ENCODE data around the gene AGBL2.
"Not testable (repeated sequence)": the region's sequence is repeated elsewhere in the genome, so short reads cannot be mapped to it uniquely, and the experiment has no call there.

AGBL2 gene

DNA sequence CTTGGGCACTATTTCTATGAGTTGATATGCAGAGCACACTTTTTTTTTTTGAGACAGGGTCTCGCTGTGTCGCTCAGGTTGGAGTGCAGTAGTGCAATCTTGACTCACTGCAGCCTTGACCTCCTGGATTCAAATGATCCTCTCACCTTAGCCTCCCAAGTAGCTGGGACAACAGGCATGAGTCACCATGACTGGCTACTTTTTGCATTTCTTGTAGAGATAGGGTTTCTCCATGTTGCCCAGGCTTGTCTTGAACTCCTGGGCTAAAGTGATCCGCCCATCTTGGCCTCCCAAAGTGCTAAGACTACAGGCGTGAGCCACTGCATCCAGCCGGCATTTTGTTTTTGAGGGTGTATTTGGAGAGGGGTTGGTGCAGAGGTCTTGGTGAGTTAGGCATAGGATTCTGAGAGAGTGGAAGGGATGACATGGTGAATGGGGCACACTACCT lies 42.9 kb downstream of the AGBL2 start:
- TF ChIP-seq, protein P1, sequence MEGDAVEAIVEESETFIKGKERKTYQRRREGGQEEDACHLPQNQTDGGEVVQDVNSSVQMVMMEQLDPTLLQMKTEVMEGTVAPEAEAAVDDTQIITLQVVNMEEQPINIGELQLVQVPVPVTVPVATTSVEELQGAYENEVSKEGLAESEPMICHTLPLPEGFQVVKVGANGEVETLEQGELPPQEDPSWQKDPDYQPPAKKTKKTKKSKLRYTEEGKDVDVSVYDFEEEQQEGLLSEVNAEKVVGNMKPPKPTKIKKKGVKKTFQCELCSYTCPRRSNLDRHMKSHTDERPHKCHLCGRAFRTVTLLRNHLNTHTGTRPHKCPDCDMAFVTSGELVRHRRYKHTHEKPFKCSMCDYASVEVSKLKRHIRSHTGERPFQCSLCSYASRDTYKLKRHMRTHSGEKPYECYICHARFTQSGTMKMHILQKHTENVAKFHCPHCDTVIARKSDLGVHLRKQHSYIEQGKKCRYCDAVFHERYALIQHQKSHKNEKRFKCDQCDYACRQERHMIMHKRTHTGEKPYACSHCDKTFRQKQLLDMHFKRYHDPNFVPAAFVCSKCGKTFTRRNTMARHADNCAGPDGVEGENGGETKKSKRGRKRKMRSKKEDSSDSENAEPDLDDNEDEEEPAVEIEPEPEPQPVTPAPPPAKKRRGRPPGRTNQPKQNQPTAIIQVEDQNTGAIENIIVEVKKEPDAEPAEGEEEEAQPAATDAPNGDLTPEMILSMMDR (IDR thresholded peaks at IDR 0.05; ENCODE audit: control extremely low read depth, extremely low read depth, low read depth, missing control alignments): no peak
- ChIA-PET POLR2A (no interaction called here), CTCF (interaction anchor here (1.6 kb wide), 1 partner anchor 8 kb away, joined by 4 read pairs; no protein-coding TSS in a partner anchor)
- DNase-seq (ENCODE audit: extremely low spot score): no peak

DNA sequence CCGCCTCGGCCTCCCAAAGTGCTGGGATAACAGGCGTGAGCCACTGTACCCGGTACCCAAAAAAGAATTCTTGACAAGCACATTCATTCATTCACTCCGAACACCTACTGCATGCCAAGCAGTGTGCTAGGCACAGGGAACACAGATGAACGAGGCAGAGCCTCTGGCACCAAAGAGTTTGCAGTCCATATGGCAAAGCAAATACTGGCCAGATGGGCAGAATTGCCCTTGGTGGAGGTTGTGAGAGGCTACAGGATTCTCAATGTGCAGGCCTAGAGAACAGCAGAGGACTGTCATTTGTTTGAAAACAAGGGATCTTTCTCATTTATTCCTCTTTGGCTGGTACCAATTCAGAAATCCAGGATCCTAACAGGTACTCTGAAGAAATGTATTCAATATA lies 45.3 kb downstream of the AGBL2 start:
- POLR2A ChIA-PET: no interaction called here
- no peak for DNase-seq (ENCODE audit: extremely low spot score)
- CTCF ChIA-PET: no interaction called here

DNA sequence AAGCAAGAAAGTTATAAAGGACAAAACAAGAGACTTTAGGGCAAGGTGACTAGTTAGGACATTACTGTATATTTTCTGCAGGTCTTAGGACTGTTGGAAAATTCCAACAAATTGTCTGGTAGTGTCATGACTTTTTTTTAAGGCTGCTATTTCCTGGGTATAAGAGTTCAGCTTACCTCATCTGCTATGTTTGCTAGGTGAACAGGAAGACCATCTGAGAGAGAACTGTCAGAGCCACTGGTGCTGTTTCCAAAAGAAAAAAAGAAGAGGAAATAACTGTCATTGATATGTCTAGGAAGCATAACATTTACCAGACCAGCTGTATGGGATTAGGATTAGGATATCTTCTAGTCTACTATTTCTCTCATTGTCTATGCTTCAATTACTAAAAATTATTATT lies 46.5 kb downstream of the AGBL2 start:
- CTCF ChIA-PET: no interaction called here
- POLR2A ChIA-PET: no interaction called here
- no peak for DNase-seq (ENCODE audit: extremely low spot score)
- TF ChIP-seq, protein P1 (IDR thresholded peaks at IDR 0.05; ENCODE audit: control extremely low read depth, extremely low read depth, low read depth, missing control alignments): no peak

More for the DNA sequence above, 45.3 kb downstream of the AGBL2 start:
- TF ChIP-seq, protein P1 (IDR thresholded peaks at IDR 0.05; ENCODE audit: control extremely low read depth, extremely low read depth, low read depth, missing control alignments): no peak

DNA sequence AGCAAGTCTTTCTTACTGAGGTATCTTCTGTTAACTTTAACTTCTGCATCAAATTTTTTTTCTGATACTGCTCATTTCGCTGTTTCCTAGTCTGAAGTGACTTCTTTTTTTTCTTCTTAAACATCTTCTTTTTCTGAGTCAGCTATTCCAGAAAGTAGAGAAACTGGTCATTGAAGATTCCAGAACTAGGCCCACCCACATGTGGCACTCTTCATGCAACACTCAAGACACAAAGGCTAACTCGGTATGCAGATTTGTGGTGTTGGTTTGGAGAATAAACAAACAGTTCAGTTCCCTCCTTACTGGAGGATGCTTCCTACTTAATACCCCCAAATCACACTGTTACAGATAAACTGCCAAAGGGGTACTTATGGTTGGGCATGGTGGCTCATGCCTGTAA lies 47.6 kb downstream of the AGBL2 start:
- ChIA-PET POLR2A (no interaction called here), CTCF (no interaction called here)
- DNase-seq (ENCODE audit: extremely low spot score): no peak
- TF ChIP-seq, protein P1 (IDR thresholded peaks at IDR 0.05; ENCODE audit: control extremely low read depth, extremely low read depth, low read depth, missing control alignments): no peak

DNA sequence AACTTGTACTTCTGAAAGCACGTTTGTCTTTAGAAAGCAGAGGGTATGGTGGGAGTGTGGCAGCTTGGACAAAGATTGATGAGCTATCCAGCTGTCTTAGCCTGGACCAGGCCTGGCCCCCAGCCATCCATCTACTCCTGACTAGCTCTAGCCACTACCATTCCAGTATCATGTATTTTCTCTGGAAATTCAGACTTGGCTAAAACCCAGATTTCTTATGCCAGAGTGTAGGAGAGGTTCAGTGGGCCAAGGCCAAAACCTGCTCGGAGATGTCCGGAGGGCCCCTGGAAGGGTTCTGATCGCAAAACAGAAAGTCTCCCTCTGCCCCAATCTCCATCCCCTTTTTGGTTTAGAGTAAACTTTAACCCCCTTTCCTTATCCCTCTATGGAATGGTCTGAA lies 48.0 kb downstream of the AGBL2 start:
- POLR2A ChIA-PET: no interaction called here
- CTCF ChIA-PET: no interaction called here
- DNase-seq (ENCODE audit: extremely low spot score): no peak
- TF ChIP-seq, protein P1 (IDR thresholded peaks at IDR 0.05; ENCODE audit: control extremely low read depth, extremely low read depth, low read depth, missing control alignments): no peak

DNA sequence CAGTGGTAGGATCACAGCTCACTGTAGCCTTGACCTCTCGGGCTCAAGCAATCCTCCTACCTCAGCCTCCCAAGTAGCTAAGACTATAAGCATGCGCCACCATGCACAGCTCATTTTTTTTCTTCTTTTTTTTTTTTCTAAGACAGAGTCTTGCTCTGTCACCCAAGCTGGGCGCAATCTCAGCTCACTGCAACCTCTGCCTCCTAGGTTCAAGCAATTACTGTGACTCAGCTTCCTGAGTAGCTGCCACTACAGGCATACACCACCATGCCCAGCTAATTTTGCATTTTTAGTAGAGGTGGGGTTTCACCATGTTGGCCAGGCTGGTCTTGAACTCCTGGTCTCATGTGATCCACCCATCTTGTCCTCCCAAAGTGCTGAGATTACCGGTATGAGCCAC lies 50.2 kb downstream of the AGBL2 start:
- CTCF ChIA-PET: interaction anchor here (0.8 to 1.8 kb wide), 4 partner anchors 10 to 156 kb away, joined by 3 to 7 read pairs (median 4); no protein-coding TSS in a partner anchor
- DNase-seq (ENCODE audit: extremely low spot score): not testable (repeated sequence)

DNA sequence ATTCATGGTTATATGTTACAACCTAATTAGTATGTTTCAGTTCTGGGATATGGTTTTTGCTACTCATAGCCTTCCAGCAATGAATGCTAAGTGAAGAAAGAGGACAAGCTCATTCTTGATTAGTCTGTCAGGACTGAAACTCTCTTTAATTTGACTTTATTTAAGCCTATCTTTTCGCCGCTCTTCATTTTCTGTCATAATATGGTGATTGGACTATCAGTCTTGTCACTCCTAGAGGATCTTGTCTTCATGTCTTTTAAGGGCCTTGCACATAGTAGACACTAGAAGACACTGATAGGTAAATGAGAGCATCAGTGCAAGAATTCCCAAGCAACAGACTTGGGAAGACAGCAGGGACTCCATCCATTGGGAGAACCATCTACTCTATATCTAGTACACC lies 53.9 kb downstream of the AGBL2 start:
- CTCF ChIA-PET: no interaction called here
- no peak for DNase-seq (ENCODE audit: extremely low spot score)
- POLR2A ChIA-PET: no interaction called here
- TF ChIP-seq, protein P1 (IDR thresholded peaks at IDR 0.05; ENCODE audit: control extremely low read depth, extremely low read depth, low read depth, missing control alignments): no peak

More for the DNA sequence above, 50.2 kb downstream of the AGBL2 start:
- POLR2A ChIA-PET: interaction anchor here (0.6 kb wide), 1 partner anchor 448 kb away, joined by 4 read pairs; no protein-coding TSS in a partner anchor

All from GM10248 (cell line).